ENCODE results near the gene USH2A. TPM values are rescaled to one million over a fixed set of nuclear protein-coding genes. Genes with fewer than 3 reads are reported as not detected.

USH2A gene
- not detected for total RNA-seq

GRCh38 chr1:216422821-216423520 is at the start of gene USH2A:
Gene USH2A (minus strand): TSS chr1:216423448. CDS start chr1:216422336, 1,112 bp downstream.
- Mint-ChIP-seq H3K4me1 (ENCODE audit: low read depth in 2 of 2) (no peaks in the 10 kb centered on the region), H3K27me3 (no peaks in the 10 kb centered on the region), H3K27ac (no peak within 1 kb of the TSS), H3K36me3 (no peaks in the 10 kb centered on the region), H3K9me3 (peaks cover 9% of the 10 kb centered on the region), H3K4me3 (no peak within 1 kb of the TSS)
- DNase-seq (ENCODE audit: low spot score), result no peak
- ATAC-seq, result no peak

- no peak overlapping the region for H3K4me3 Mint-ChIP-seq
- DNase-seq (ENCODE audit: low spot score) (no peak), ATAC-seq (no peak)
- no peaks in the 10 kb centered on the region for H3K36me3 Mint-ChIP-seq
- H3K27me3 Mint-ChIP-seq, result no peaks in the 10 kb centered on the region
- H3K27ac Mint-ChIP-seq, result no peak overlapping the region
- H3K4me1 Mint-ChIP-seq (ENCODE audit: low read depth in 2 of 2), result no peaks in the 10 kb centered on the region
- peaks cover 17% of the 10 kb centered on the region for H3K9me3 Mint-ChIP-seq
Observed at GRCh38 chr1:216466162-216466801, 43.0 kb upstream of the USH2A start.

DNA sequence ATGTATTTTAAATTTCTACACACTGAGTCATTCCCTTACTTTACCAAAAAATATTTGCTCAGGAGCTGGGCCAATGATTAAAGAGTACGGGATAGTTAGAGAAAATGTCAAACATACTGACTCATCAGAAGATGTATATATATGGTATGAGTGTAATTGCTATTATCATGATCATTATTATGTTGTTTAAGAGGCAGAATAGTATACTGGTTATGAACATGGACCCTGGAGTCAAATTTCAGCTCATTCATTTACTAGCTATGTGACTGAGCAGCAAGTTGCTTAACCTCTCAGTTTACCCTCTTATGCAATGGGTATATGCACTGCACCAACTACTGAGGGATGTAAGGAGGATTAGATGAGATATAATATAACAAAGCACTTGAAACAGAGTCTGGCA is 41.2 kb upstream of the USH2A start:
- H3K4me1 Mint-ChIP-seq (ENCODE audit: low read depth in 2 of 2), result no peaks in the 10 kb centered on the region
- DNase-seq (ENCODE audit: low spot score) (no peak), ATAC-seq (no peak)
- no peaks in the 10 kb centered on the region for H3K27me3 Mint-ChIP-seq
- no peaks in the 10 kb centered on the region for H3K36me3 Mint-ChIP-seq
- H3K9me3 Mint-ChIP-seq, result peaks cover 30% of the 10 kb centered on the region
- H3K27ac Mint-ChIP-seq, result no peak overlapping the region
- no peak overlapping the region for H3K4me3 Mint-ChIP-seq

DNA sequence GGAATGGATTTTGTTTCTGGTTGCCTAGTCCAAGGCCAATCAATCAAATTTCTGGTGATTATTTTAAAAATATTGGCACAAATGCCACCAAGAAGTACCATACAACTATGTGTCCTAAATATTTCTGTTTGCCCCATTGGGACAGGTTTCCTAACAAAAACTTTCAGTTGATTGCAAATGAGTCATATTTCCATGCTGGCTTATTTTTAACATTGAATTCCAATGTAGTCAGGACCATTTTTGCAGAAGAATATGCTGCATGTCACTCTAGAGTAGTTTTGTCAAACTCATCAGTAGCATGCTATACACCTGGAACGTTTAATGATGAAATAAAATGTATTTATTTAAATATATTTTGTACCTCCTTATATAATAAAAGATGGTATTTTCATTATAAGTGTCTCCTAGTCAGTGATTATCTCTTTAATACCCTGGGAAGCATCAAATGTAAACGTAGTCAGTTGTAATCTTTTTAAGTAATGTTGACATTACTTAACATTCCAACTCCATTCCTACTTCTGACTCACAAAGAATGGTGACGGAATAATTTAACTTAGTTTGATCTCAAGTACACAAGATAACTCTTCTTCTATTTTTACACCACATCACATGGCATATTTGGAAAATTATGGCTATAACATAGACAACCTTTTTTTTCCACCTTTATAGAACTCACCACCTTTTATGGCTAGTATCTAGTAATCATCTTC is 39.0 kb upstream of the USH2A start:
- no peaks in the 10 kb centered on the region for H3K27me3 Mint-ChIP-seq
- H3K4me3 Mint-ChIP-seq, result no peak overlapping the region
- ATAC-seq (no peak), DNase-seq (ENCODE audit: low spot score) (no peak)
- H3K27ac Mint-ChIP-seq, result no peak overlapping the region
- H3K36me3 Mint-ChIP-seq, result no peaks in the 10 kb centered on the region
- no peaks in the 10 kb centered on the region for H3K4me1 Mint-ChIP-seq (ENCODE audit: low read depth in 2 of 2)
- peaks cover 22% of the 10 kb centered on the region for H3K9me3 Mint-ChIP-seq

GRCh38 chr1:216461466-216461865 is 38.2 kb upstream of the USH2A start:
- Mint-ChIP-seq H3K27ac (no peak overlapping the region), H3K36me3 (no peaks in the 10 kb centered on the region), H3K9me3 (peaks cover 18% of the 10 kb centered on the region), H3K4me3 (no peak overlapping the region), H3K4me1 (ENCODE audit: low read depth in 2 of 2) (no peaks in the 10 kb centered on the region), H3K27me3 (no peaks in the 10 kb centered on the region)
- DNase-seq (ENCODE audit: low spot score), result no peak
- no peak for ATAC-seq

DNA sequence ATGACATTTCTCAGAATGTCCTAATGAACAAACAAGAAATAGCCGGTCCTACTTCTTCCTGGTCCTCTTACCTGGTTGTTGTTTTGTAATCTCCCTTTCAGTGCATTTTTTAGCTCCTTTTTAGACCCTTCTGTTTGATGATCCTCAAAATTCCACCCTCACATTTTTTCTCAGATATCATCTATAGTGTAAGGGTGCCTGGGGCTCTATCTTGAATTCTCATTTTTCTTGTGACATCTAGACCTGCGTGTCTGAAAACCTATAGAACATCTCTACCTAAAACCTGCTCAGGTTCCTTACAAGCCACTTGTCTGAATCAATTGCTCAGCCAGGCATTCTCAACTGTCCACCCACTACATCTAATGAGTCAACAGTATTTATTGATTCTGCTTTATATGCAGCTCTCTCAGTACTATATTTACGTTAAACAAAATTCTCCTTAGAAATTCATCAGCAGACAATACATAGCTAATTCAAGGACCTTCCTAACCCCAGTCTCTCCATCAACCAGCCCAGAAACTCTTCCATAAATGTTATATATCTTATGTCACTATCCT is 36.5 kb upstream of the USH2A start:
- DNase-seq (ENCODE audit: low spot score) (no peak), ATAC-seq (no peak)
- H3K27me3 Mint-ChIP-seq, result no peaks in the 10 kb centered on the region
- H3K9me3 Mint-ChIP-seq, result peaks cover 20% of the 10 kb centered on the region
- no peak overlapping the region for H3K4me3 Mint-ChIP-seq
- no peaks in the 10 kb centered on the region for H3K4me1 Mint-ChIP-seq (ENCODE audit: low read depth in 2 of 2)
- no peaks in the 10 kb centered on the region for H3K36me3 Mint-ChIP-seq
- H3K27ac Mint-ChIP-seq, result no peak overlapping the region

DNA sequence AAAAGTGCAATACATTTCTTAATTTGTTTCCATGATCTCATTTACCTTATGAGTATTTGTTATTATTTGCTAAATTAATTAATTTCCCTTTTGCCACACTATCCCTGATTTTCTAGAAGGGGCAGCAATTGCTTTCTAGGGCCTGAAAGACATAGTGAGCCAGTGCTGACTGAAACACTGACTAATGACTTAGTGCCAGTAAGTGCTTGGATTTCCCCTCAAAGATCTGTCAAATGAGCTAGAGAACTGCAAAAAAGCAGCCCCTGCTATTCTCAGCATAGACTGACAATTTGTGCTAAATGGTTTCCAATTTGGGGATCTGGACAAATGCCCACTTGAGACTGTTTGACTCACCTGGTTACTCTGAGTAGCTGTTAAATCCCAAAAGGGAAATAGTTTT is 35.6 kb upstream of the USH2A start:
- Mint-ChIP-seq H3K4me3 (no peak overlapping the region), H3K36me3 (peaks cover under 1% of the 10 kb centered on the region), H3K27me3 (no peaks in the 10 kb centered on the region), H3K4me1 (ENCODE audit: low read depth in 2 of 2) (no peaks in the 10 kb centered on the region), H3K27ac (no peak overlapping the region), H3K9me3 (peaks cover 26% of the 10 kb centered on the region)
- ATAC-seq, result no peak
- no peak for DNase-seq (ENCODE audit: low spot score)

GRCh38 chr1:216457356-216457755 is 34.1 kb upstream of the USH2A start:
- H3K27me3 Mint-ChIP-seq, result no peaks in the 10 kb centered on the region
- ATAC-seq (no peak), DNase-seq (ENCODE audit: low spot score) (no peak)
- peaks cover 5% of the 10 kb centered on the region for H3K36me3 Mint-ChIP-seq
- no peaks in the 10 kb centered on the region for H3K4me1 Mint-ChIP-seq (ENCODE audit: low read depth in 2 of 2)
- peaks cover 35% of the 10 kb centered on the region for H3K9me3 Mint-ChIP-seq
- H3K27ac Mint-ChIP-seq, result no peak overlapping the region
- H3K4me3 Mint-ChIP-seq, result no peak overlapping the region

- DNase-seq (ENCODE audit: low spot score) (no peak), ATAC-seq (no peak)
- peaks cover 33% of the 10 kb centered on the region for H3K9me3 Mint-ChIP-seq
- peaks cover 5% of the 10 kb centered on the region for H3K36me3 Mint-ChIP-seq
- no peaks in the 10 kb centered on the region for H3K27me3 Mint-ChIP-seq
- no peak overlapping the region for H3K27ac Mint-ChIP-seq
- H3K4me1 Mint-ChIP-seq (ENCODE audit: low read depth in 2 of 2), result no peaks in the 10 kb centered on the region
- no peak overlapping the region for H3K4me3 Mint-ChIP-seq
Observed at GRCh38 chr1:216456682-216457081, 33.4 kb upstream of the USH2A start.

DNA sequence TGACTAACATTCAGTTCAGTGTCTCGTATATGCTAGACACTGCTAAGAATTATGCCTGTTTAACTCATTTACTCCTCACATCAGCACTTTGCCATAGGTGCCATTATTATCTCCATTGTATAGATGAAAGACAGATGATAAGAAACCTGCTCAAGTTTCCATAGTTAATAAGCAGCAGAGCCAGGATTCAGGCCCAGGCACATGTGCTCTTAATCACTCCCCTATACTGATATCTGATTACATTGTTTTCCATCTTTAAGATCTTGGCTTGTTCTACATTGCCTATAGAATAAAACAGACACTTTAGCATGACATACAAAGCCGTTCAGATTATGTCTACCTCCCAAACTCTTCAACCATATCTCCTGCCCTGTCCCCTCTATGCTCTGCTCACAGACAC is 30.5 kb upstream of the USH2A start:
- Mint-ChIP-seq H3K27ac (no peak overlapping the region), H3K36me3 (peaks cover 5% of the 10 kb centered on the region), H3K27me3 (no peaks in the 10 kb centered on the region), H3K4me1 (ENCODE audit: low read depth in 2 of 2) (no peaks in the 10 kb centered on the region), H3K4me3 (no peak overlapping the region), H3K9me3 (peaks cover 26% of the 10 kb centered on the region)
- no peak for ATAC-seq
- DNase-seq (ENCODE audit: low spot score), result no peak

DNA sequence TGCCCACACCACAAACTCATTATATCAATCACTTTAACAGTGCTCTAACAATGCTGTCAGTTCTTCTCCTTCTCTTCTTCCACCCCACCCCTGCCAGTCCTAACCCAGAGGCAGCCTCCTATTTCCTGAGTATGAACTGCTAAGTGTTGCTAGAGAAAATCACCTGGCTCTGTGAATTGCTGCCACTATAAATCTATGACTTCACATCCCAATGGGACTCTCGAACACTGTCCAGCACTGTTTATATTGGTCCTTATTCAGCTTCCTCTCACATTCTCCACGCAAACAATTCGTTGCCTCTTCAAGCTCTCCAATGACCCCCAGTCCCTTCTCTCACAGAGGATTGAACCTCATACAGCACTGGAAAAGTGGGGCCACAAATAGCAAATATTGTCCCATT is 27.0 kb upstream of the USH2A start:
- peaks cover 34% of the 10 kb centered on the region for H3K9me3 Mint-ChIP-seq
- no peaks in the 10 kb centered on the region for H3K4me1 Mint-ChIP-seq (ENCODE audit: low read depth in 2 of 2)
- ATAC-seq (no peak), DNase-seq (ENCODE audit: low spot score) (no peak)
- H3K36me3 Mint-ChIP-seq, result peaks cover 12% of the 10 kb centered on the region
- H3K27ac Mint-ChIP-seq, result no peak overlapping the region
- H3K4me3 Mint-ChIP-seq, result no peak overlapping the region
- no peaks in the 10 kb centered on the region for H3K27me3 Mint-ChIP-seq

DNA sequence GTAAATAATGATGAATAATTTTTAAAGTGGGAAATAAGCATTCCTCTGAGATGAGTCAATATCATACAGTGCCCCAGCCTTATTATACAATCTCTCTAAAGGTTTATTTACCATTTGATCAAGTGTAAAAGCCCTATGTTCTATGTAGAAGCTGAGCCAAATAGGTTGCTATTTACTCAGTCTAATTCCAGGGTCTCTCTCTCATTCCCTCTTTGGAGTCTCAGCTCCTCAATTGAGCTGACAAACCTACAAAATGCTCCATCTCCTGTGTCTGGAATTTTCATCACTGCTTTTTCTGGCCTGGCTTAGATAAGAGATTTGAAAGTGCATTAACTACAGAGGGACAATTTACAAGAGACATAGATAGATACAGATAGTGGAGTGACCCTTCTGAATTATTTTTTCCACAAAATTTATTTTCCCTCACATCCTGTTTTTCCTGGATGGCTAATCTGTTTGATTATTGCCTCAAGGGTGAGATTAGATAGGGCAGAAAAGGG is 24.8 kb upstream of the USH2A start:
- Mint-ChIP-seq H3K4me1 (ENCODE audit: low read depth in 2 of 2) (no peaks in the 10 kb centered on the region), H3K9me3 (peaks cover 22% of the 10 kb centered on the region), H3K4me3 (no peak overlapping the region), H3K27ac (no peak overlapping the region), H3K27me3 (no peaks in the 10 kb centered on the region), H3K36me3 (peaks cover 7% of the 10 kb centered on the region)
- DNase-seq (ENCODE audit: low spot score) (no peak), ATAC-seq (no peak)

- H3K4me1 Mint-ChIP-seq (ENCODE audit: low read depth in 2 of 2), result no peaks in the 10 kb centered on the region
Observed at GRCh38 chr1:216437603-216438002, 14.4 kb upstream of the USH2A start.

DNA sequence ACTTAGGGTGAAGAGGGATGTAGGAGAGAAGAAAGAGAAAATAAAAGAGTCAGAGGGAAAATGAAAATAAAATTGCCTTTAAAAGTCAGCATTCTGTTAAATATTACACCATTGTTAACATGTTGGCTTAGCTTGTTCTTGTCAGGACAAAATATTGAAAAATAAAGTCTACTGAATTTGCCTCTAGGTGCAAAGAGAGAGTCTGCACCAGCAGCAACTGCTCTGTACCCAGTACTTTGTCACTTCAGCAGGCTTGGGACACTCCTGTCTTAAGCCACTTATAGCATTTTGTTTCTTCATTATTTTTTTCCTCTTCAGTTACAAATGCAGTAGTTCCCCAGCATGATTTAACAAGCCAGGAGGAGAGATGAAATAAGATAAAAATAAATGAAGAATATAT is 11.0 kb upstream of the USH2A start:
- DNase-seq (ENCODE audit: low spot score), result no peak
- Mint-ChIP-seq H3K36me3 (peaks cover 4% of the 10 kb centered on the region), H3K4me3 (no peak overlapping the region), H3K4me1 (ENCODE audit: low read depth in 2 of 2) (no peaks in the 10 kb centered on the region), H3K27me3 (no peaks in the 10 kb centered on the region), H3K27ac (no peak overlapping the region), H3K9me3 (peaks cover 9% of the 10 kb centered on the region)
- no peak for ATAC-seq

More at GRCh38 chr1:216437603-216438002, 14.4 kb upstream of the USH2A start:
- Mint-ChIP-seq H3K4me3 (no peak overlapping the region), H3K36me3 (no peaks in the 10 kb centered on the region), H3K9me3 (peaks cover 2% of the 10 kb centered on the region), H3K27ac (no peak overlapping the region), H3K27me3 (no peaks in the 10 kb centered on the region)
- no peak for DNase-seq (ENCODE audit: low spot score)
- no peak for ATAC-seq
